Rectal smooth muscle tissue (tissue), 1 donor: ENCODE measurements around the gene GLYATL1.
"Not testable (repeated sequence)": the region's sequence is repeated elsewhere in the genome, so short reads cannot be mapped to it uniquely, and the experiment has no call there.

Experiments used
- H3K27ac ChIP-seq: one replicate; pipeline ENCODE4 v1.7.0; 2013; ENCODE audit warnings: low read depth, low read length, inconsistent platforms
- H3K27me3 ChIP-seq: one replicate; pipeline ENCODE4 v1.7.0; 2013; ENCODE audit warnings: low read length; ENCODE audit not compliant: control insufficient read depth, insufficient read depth
- H3K36me3 ChIP-seq: one replicate; pipeline ENCODE4 v1.7.0; 2013; ENCODE audit warnings: low read length; ENCODE audit not compliant: control insufficient read depth, insufficient read depth
- H3K4me1 ChIP-seq: one replicate; pipeline ENCODE4 v1.7.0; 2013; ENCODE audit warnings: low read length; ENCODE audit not compliant: control insufficient read depth, insufficient read depth
- H3K4me3 ChIP-seq: one replicate; pipeline ENCODE4 v1.7.0; 2013; ENCODE audit warnings: low read length
- H3K9ac ChIP-seq: one replicate; pipeline ENCODE4 v1.7.0; 2013; ENCODE audit warnings: low read length

Gene GLYATL1

DNA sequence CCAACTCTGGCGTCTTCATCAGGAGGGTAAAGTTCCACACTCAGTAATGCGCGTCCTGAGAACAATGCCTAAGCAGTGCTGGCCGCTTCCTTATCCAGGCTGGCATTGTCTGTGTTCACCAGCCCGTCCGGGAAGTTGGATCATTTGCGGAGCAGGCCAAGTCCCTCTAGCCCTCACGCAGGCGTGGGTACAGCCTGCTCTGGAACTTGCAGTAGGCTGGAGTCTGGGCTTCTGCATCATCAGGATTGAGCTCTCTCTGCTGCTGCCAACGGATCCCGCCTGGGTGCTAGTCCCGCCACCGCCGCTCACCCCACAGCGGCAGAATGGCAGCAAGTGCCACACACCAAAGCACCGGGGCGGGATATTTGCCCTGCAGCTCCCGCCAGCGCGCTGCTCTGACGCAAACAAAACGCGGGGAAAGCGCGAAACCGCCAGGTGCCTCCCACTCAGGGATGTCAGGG lies 29.0 kb downstream of the GLYATL1 start:
- no peak overlapping the region for H3K27ac ChIP-seq
- H3K4me1 ChIP-seq: no peaks in the 10 kb centered on the region
- no peak overlapping the region for H3K4me3 ChIP-seq
- H3K9ac ChIP-seq: no peak overlapping the region
- H3K27me3 ChIP-seq: no peaks in the 10 kb centered on the region
- no peaks in the 10 kb centered on the region for H3K36me3 ChIP-seq

DNA sequence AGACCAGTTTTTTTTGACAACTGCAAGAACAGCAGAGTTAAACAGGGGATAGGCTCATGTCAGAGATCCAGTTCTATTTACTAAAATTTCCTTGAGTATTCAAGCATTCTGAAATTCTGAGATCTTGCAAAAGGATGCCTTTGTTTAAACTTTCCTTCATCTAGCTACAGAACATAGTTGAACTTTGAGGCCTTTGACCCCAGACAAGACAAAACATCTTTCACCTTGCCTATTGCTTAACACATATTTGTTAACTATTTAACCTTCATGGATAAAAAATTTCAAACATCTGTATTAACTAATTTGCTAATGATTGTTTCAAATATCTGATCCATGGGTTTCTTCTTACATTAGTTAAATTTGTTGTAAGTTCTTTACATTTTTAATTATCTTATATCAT lies 38.2 kb downstream of the GLYATL1 start:
- Histone ChIP-seq H3K4me1 (no peaks in the 10 kb centered on the region), H3K27ac (no peak overlapping the region), H3K27me3 (no peaks in the 10 kb centered on the region), H3K4me3 (no peak overlapping the region), H3K9ac (no peak overlapping the region), H3K36me3 (no peaks in the 10 kb centered on the region)

DNA sequence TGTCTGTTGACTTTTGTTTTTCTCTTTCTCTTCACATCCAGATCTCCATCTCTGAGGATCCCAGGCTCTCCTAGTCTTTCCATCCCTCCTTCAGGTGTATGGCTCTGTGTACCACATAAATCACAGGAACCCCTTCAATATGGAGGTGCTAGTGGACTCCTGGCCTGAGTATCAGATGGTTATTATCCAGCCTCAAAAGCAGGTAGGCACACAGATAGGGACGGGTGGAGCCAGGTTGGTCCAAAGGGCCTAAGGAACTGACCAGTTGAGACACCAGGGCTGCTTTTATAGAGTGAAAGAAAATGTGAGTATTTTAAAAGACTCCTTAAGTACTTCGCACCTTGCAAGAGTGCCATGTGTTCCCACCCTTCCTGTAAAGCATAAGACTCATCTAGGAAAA lies 39.9 kb downstream of the GLYATL1 start:
- Histone ChIP-seq H3K36me3 (no peaks in the 10 kb centered on the region), H3K4me3 (no peak overlapping the region), H3K27ac (no peak overlapping the region), H3K27me3 (no peaks in the 10 kb centered on the region), H3K4me1 (no peaks in the 10 kb centered on the region), H3K9ac (no peak overlapping the region)

DNA sequence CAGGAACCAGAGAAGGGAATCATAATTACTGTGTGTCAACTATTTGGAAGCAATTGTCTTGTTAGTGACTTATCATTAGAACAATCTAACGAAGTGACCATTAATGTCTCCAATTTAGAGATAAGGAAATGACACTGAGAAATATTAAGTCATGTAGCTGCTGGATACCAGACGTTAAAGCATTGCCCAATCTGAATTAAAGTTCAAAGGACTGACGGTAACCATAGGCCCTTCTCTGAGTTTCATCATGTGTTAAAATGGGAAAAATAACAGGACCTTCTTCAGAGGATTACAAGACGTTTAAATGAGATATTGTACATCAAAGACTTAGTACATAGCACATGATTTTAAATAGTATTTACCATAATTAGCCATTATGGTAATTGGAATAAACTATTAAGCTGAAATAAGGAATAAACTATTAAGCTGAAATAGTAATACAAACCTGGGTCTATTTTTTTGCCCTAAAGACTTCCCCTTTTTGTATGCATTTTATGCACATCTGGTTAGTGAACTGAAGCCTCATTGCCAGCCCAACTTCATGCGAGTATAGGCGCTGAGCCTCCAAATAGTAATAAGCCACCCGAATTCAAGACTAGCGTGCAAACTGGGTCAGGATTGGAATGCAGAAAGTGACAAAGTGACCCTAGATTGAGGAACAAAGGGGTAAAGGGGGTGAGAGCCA lies 41.0 kb downstream of the GLYATL1 start:
- H3K4me1 ChIP-seq: no peaks in the 10 kb centered on the region
- H3K4me3 ChIP-seq: no peak overlapping the region

DNA sequence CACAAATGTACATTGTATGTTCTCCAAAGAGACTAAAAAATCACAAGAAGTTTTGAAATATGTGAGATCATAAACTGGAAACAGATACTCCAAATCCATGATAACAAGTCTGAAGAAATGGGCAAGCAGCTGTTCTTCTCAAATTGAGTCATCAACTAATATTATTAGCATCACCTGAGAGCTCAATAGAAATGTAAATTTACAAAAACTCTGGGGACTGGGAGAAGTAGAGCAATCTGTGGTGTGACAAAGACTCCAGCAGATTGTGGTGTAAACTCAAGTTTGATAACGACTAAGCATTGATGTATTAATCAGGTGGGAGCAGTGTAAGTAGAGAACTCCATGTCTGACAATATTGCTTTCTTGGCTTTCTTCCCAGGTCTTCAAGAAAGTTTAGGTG lies 53.2 kb downstream of the GLYATL1 start:
- no peaks in the 10 kb centered on the region for H3K36me3 ChIP-seq
- H3K4me1 ChIP-seq: no peaks in the 10 kb centered on the region
- H3K9ac ChIP-seq: no peak overlapping the region
- H3K4me3 ChIP-seq: no peak overlapping the region
- H3K27me3 ChIP-seq: no peaks in the 10 kb centered on the region
- no peak overlapping the region for H3K27ac ChIP-seq

More for the DNA sequence above, 41.0 kb downstream of the GLYATL1 start:
- Histone ChIP-seq H3K9ac (no peak overlapping the region), H3K27me3 (no peaks in the 10 kb centered on the region), H3K27ac (no peak overlapping the region), H3K36me3 (no peaks in the 10 kb centered on the region)

DNA sequence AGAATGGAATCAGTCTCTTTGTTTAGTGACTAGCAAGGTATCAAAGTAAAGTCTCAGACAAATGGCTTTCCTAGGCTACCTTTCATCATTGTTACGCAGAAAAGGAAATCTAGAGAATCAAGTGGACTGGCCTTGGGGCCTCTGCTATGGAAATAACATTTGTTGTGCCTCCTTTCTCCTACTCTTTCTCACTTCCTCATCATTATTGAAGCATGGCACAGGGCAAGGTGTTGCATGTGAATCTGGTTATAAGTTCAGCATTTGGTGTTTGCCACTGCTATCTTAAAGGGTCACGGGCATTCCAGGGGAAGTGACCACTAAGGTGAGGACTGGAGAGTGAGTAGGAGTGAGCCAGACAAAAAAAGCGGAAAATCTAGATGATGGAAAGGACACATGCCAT lies 54.9 kb downstream of the GLYATL1 start:
- no peaks in the 10 kb centered on the region for H3K4me1 ChIP-seq
- no peak overlapping the region for H3K4me3 ChIP-seq
- H3K9ac ChIP-seq: no peak overlapping the region
- H3K27ac ChIP-seq: no peak overlapping the region
- no peaks in the 10 kb centered on the region for H3K36me3 ChIP-seq
- no peaks in the 10 kb centered on the region for H3K27me3 ChIP-seq

DNA sequence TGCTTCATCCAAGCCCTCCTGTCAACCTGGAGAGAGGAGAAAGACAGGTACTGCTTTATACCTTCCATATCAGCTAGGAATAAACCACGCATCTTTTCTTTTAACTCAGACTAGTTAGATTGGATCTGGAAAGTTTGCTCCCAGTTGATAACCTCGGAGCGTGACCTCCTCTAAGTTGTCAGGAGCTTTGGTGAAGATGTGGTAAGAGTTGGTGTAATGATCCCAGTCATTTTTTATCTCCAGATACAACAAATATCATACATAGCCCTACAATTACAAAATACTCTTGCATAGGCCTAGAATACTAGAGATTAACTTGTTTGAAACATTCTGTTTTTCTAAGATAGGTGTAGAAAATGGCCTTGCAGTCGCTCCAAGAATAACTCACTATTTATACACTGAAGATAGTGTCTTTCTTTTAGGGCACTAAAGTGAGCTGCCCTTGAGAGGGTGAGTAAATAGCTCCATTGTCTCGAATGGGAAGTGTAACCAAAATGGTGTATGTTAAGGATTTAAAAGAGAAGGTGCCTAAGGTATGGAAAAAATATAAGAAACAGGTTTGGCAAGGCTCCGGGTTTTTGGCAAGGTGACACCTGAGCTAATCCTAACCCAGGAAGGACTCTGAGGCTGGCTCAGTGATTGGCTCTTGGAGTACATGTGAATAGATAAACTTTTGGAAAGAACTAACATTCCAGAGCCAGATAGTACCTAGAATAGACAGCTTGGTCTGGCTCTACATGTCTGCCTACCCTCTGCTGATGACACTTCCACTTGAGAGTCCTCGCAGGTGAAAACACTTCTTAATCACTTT lies 59.4 kb downstream of the GLYATL1 start:
- no peak overlapping the region for H3K27ac ChIP-seq
- no peak overlapping the region for H3K4me3 ChIP-seq
- H3K4me1 ChIP-seq: no peaks in the 10 kb centered on the region
- H3K9ac ChIP-seq: no peak overlapping the region
- no peaks in the 10 kb centered on the region for H3K27me3 ChIP-seq
- H3K36me3 ChIP-seq: no peaks in the 10 kb centered on the region

DNA sequence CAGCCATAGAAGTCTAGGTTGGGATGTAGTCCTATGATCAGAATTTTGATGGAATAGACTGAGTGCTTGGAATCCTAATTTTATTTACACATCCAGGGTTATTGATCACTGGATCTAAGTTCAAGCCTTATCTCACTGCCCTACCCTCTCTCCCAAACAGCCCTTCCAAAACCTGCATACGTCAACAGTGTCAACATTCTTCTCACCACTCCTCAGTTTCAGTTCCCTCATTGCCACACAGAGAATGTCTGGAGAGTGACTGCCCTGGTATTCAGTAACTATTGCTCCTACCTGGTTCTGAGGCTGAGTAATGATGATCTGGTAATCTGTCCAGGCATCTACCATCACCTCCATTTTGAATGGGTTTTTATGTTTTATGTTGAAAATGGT lies 60.0 kb downstream of the GLYATL1 start:
- Histone ChIP-seq H3K4me3 (no peak overlapping the region), H3K36me3 (no peaks in the 10 kb centered on the region), H3K4me1 (no peaks in the 10 kb centered on the region), H3K27me3 (no peaks in the 10 kb centered on the region), H3K27ac (no peak overlapping the region), H3K9ac (no peak overlapping the region)

DNA sequence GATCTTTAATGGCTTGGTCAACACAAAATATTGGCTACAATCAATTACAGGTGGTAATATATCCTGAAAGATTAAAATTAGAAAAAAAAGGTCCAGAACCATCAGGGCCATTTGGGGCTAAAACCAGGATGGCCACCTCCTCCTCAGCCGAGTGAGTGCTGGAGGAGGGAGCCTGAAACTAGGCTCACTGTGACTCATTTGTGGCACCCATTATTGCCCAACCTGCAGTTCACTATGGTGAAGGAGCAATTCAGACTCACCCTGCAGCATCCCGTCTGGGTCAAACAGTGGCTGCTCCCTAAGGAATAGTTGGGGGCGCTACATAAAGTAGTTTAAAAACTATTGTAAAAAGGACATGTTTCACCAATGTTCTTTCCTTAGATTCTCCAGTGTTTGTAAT lies 60.7 kb downstream of the GLYATL1 start:
- no peak overlapping the region for H3K9ac ChIP-seq
- no peaks in the 10 kb centered on the region for H3K27me3 ChIP-seq
- no peaks in the 10 kb centered on the region for H3K4me1 ChIP-seq
- H3K27ac ChIP-seq: no peak overlapping the region
- no peaks in the 10 kb centered on the region for H3K36me3 ChIP-seq
- H3K4me3 ChIP-seq: no peak overlapping the region

DNA sequence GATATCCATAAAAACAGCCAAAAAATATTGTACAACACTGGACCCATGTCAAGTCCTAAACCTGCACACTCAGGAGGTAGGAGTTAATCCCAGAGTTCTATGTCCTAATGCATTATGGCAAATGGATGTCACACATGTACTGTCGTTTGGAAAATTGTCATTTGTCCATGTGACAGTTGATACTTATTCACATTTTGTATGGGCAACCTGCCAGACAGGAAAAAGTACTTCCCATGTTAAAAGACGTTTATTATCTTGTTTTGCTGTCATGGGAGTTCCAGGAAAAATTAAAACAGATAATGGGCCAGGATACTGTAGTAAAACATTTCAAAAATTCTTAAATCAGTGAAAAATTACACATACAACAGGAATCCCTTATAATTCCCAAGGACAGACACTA lies 62.7 kb downstream of the GLYATL1 start:
- not testable (repeated sequence) for H3K36me3 ChIP-seq, H3K9ac ChIP-seq, H3K27me3 ChIP-seq, H3K4me1 ChIP-seq, H3K4me3 ChIP-seq, H3K27ac ChIP-seq
